Peyer's patch (tissue), 4 donors: ENCODE data around the gene PLPP1. TPM values are rescaled to one million over a fixed set of nuclear protein-coding genes. Genes with fewer than 3 reads are reported as not detected.

Source experiments
- DNase-seq, 3 donors: peaks; one replicate each; pipeline ENCODE4 v3.0.0-alpha.2; 2017 to 2019
- H3K27ac ChIP-seq, 4 donors: fragments of 200-600 bp; sonication (generic); one replicate each; pipeline ENCODE4 v1.5.1; 2016 to 2019
- H3K27me3 ChIP-seq, 2 donors: fragments of 200-600 bp; sonication (generic); one replicate each; pipeline ENCODE4 v1.5.1; 2019
- H3K36me3 ChIP-seq, 3 donors: fragments of 200-600 bp; sonication (generic); one replicate each; pipeline ENCODE4 v1.5.1; 2016 to 2019
- H3K4me1 ChIP-seq, 4 donors: fragments of 200-600 bp; sonication (generic); one replicate each; pipeline ENCODE4 v1.5.1; 2016 to 2019
- H3K4me3 ChIP-seq, 4 donors: fragments of 200-600 bp; sonication (generic); 1 replicate in 3 of 4; 2 replicates in 1 of 4; pipeline ENCODE4 v1.5.1; 2016 to 2019; ENCODE audit warnings: mild to moderate bottlenecking in 1 of 4
- H3K9me3 ChIP-seq, 4 donors: fragments of 200-600 bp; sonication (generic); one replicate each; pipeline ENCODE4 v1.5.1; 2016 to 2019; ENCODE audit warnings: mild to moderate bottlenecking in 1 of 4
- POLR2A ChIP-seq, 2 donors: fragments of 450-650 bp; IDR thresholded peaks; one replicate each; pipeline ENCODE4 v1.5.1; 2017; ENCODE audit warnings: antibody characterized with exemption in 2 of 2, mild to moderate bottlenecking in 2 of 2, moderate library complexity in 2 of 2
- total RNA-seq, 4 donors: library from RNA; depleted of rRNA; stranded (reverse); fragments of >200 nt; gene quantifications; one replicate each; pipeline ENCODE4 v1.1.0, GENCODE V29; 2016
- TF ChIP-seq, protein P1 (sequence below), 6 experiments: fragments of 450-650 bp in 4 of 6; fragments of 200-600 bp in 2 of 6; sonication (generic) in 1 of 6; IDR thresholded peaks; one replicate each; pipeline ENCODE4 v1.5.1; 2017 to 2019; ENCODE audit warnings: antibody characterized with exemption in 6 of 6, mild to moderate bottlenecking in 3 of 6, moderate library complexity in 1 of 6

PLPP1 gene
- total RNA-seq, 4 donors from 2014 or later: 60.2 to 190 (median 115) TPM

DNA sequence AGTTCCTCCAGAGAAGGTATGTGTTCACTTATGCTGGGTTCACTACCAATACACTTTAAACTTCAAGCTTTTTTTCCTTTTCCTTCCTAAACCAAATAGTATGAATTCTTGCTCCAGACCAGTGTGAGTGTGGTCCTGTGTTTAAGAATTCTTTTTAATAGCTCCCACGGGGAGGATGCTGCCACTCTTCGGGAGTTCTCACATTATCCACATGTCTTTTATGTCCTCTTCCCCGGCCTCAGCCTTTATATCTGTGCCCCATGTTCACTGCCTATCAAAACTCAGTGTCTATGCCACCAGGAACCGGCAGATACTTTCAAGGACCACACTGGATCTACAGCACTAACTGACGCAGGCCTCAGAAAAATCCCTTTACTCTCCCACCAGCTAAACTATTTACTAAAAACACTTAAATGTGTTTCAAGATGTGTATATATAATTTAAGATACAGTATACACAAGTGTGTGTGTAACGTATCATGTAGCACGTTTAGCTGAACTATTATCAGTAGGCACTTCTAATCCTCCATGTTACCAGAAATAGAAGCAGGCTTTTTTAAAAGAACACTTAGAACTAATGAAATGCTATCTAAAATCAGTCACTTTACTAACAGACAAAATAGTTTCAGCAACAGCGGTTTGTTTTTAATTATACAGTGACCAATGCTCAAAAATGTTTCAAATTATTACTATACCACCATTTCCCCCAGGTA, 88.0 kb downstream of the PLPP1 start:
- H3K9me3 ChIP-seq: no peaks in the 10 kb centered on the region
- H3K27me3 ChIP-seq: no peaks in the 10 kb centered on the region
- H3K27ac ChIP-seq: no peak overlapping the region
- no peak overlapping the region for H3K4me3 ChIP-seq
- DNase-seq: no peak
- TF ChIP-seq, protein P1, sequence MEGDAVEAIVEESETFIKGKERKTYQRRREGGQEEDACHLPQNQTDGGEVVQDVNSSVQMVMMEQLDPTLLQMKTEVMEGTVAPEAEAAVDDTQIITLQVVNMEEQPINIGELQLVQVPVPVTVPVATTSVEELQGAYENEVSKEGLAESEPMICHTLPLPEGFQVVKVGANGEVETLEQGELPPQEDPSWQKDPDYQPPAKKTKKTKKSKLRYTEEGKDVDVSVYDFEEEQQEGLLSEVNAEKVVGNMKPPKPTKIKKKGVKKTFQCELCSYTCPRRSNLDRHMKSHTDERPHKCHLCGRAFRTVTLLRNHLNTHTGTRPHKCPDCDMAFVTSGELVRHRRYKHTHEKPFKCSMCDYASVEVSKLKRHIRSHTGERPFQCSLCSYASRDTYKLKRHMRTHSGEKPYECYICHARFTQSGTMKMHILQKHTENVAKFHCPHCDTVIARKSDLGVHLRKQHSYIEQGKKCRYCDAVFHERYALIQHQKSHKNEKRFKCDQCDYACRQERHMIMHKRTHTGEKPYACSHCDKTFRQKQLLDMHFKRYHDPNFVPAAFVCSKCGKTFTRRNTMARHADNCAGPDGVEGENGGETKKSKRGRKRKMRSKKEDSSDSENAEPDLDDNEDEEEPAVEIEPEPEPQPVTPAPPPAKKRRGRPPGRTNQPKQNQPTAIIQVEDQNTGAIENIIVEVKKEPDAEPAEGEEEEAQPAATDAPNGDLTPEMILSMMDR (IDR thresholded peaks at IDR 0.05): no peak
- TF ChIP-seq POLR2A (IDR thresholded peaks at IDR 0.05): no peak
- no peaks in the 10 kb centered on the region for H3K36me3 ChIP-seq
- peaks cover 0 to 8% (median 0%) of the 10 kb centered on the region in 4 donors for H3K4me1 ChIP-seq

- no peak overlapping the region for H3K4me3 ChIP-seq
- no peaks in the 10 kb centered on the region for H3K9me3 ChIP-seq
- no peaks in the 10 kb centered on the region for H3K27me3 ChIP-seq
- TF ChIP-seq, protein P1 (IDR thresholded peaks at IDR 0.05): no peak
- TF ChIP-seq POLR2A (IDR thresholded peaks at IDR 0.05): no peak
- H3K36me3 ChIP-seq: peaks cover 0 to 6% (median 0%) of the 10 kb centered on the region in 3 donors
- H3K27ac ChIP-seq: no peak overlapping the region
- DNase-seq: no peak
- H3K4me1 ChIP-seq: peaks cover 0 to 8% (median 0%) of the 10 kb centered on the region in 4 donors
These were observed 89.0 kb downstream of the PLPP1 start for GRCh38 chr5:55445791-55446190.

DNA sequence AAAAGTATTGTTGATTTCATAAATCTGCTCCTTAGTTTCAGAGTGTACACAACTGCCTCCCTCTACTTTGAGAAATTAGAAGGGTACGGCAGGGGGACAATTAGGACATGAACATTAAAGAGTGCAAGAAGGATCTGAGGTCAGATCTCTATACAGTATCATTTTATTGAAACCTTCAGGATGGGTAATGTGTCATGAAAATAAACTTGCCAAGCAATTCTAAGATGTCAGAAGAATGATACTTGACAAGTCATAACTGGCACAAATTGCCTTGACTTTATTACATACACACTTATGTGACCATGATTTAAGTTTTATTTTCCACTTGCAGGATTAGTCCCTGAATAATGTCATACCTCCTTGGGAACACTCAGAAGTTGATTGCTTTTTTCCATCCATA, 92.8 kb downstream of the PLPP1 start:
- Histone ChIP-seq H3K36me3 (peaks cover 0 to 12% (median 0%) of the 10 kb centered on the region in 3 donors), H3K9me3 (no peaks in the 10 kb centered on the region), H3K27me3 (no peaks in the 10 kb centered on the region), H3K4me3 (no peak overlapping the region), H3K27ac (peak overlapping the region in 1 of 4 donors; percentile 83), H3K4me1 (peaks cover 0 to 14% (median 0%) of the 10 kb centered on the region in 4 donors)
- no peak for DNase-seq
- TF ChIP-seq POLR2A (IDR thresholded peaks at IDR 0.05): no peak
- TF ChIP-seq, protein P1 (IDR thresholded peaks at IDR 0.05): no peak

DNA sequence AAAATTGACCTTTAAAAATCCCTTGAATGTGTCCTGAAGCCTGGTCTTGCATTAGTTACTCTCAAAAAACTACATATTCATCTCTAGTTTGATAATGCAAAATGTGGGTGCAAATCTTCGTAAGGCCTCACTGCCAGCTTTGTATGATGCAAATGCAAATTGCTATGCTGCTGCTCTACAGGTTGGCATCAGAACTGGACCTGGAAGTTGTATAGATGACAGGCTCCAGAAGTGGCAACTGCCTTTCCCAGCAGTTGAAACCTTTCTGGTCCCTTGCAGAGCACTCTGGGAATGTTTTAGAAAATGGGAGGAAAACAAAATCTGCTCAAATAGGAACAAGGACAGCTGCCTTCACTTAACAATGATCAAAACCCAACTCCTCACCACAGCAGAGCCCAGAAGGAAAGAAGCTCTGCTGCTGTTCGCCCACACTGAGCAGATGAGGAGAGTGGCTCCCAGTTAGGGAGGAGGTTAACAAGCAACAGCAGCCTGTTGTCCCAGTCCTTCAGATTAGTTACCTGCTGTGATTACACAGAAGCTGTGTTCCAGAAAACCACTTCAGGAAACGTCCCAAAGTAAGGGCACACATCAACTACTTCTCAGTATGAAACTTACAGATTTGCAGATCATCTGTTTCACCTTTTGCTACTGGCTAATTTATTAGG, 93.5 kb downstream of the PLPP1 start:
- H3K4me1 ChIP-seq: peaks cover 0 to 14% (median 0%) of the 10 kb centered on the region in 4 donors
- no peaks in the 10 kb centered on the region for H3K27me3 ChIP-seq
- peaks cover 0 to 14% (median 0%) of the 10 kb centered on the region in 3 donors for H3K36me3 ChIP-seq
- H3K9me3 ChIP-seq: no peaks in the 10 kb centered on the region
- no peak overlapping the region for H3K4me3 ChIP-seq
- no peak for DNase-seq
- TF ChIP-seq, protein P1 (IDR thresholded peaks at IDR 0.05): no peak
- TF ChIP-seq POLR2A (IDR thresholded peaks at IDR 0.05): no peak
- peak overlapping the region in 2 of 4 donors; percentile 14 to 83 for H3K27ac ChIP-seq

- Histone ChIP-seq H3K27me3 (no peaks in the 10 kb centered on the region), H3K27ac (peak overlapping the region; percentile 29 to 83 (median 50)), H3K36me3 (peaks cover 0 to 18% (median 0%) of the 10 kb centered on the region in 3 donors), H3K4me1 (peaks cover 0 to 14% (median 0%) of the 10 kb centered on the region in 4 donors), H3K9me3 (no peaks in the 10 kb centered on the region), H3K4me3 (no peak overlapping the region)
- TF ChIP-seq POLR2A (IDR thresholded peaks at IDR 0.05): no peak
- TF ChIP-seq, protein P1 (IDR thresholded peaks at IDR 0.05): no peak
- DNase-seq: no peak
These were observed 94.5 kb downstream of the PLPP1 start for GRCh38 chr5:55440188-55440646.
